GM19452 (cell line): ENCODE data around the gene HOXC6.
A peak's percentile ranks its signal among the peaks of the same experiment; 100 is the strongest.
"Not testable (repeated sequence)": the region's sequence is repeated elsewhere in the genome, so short reads cannot be mapped to it uniquely, and the experiment has no call there.

Experiments used
- ATAC-seq: cut with Tn5 transposase; IDR thresholded peaks from one replicate; pipeline ENCODE4 v1.9.1; 2021; ENCODE audit not compliant: unreplicated experiment

Gene HOXC6

GRCh38 chr12:54052438-54053002 lies 24.3 kb downstream of the HOXC6 start:
- ATAC-seq: no peak

GRCh38 chr12:54053003-54053750 lies 24.9 kb downstream of the HOXC6 start:
- ATAC-seq: peak; percentile 74

GRCh38 chr12:54053751-54054741 lies 25.8 kb downstream of the HOXC6 start, which contains the start of gene HOXC4:
Gene HOXC4, plus strand, starts transcription at chr12:54053835. Its CDS starts 88 bp downstream, at chr12:54053923.
- no peak for ATAC-seq

GRCh38 chr12:54054742-54055194 lies 26.5 kb downstream of the HOXC6 start:
- ATAC-seq: no peak

GRCh38 chr12:54055552-54055951 lies 27.3 kb downstream of the HOXC6 start:
- no peak for ATAC-seq

- no peak for ATAC-seq
These were observed 27.9 kb downstream of the HOXC6 start for GRCh38 chr12:54056110-54056509.

GRCh38 chr12:54058128-54058768 lies 30.0 kb downstream of the HOXC6 start:
- no peak for ATAC-seq

- no peak for ATAC-seq
These were observed 31.4 kb downstream of the HOXC6 start for GRCh38 chr12:54059668-54060067.

- ATAC-seq: no peak
These were observed 32.1 kb downstream of the HOXC6 start for GRCh38 chr12:54060174-54060974.

- ATAC-seq: no peak
These were observed 32.9 kb downstream of the HOXC6 start for GRCh38 chr12:54060975-54061778.

- no peak for ATAC-seq
These were observed 37.4 kb downstream of the HOXC6 start for GRCh38 chr12:54065677-54066076.

- ATAC-seq: no peak
These were observed 38.2 kb downstream of the HOXC6 start for GRCh38 chr12:54066408-54066807.

- no peak for ATAC-seq
These were observed 40.3 kb downstream of the HOXC6 start for GRCh38 chr12:54068418-54069070.

- ATAC-seq: no peak
These were observed 43.7 kb downstream of the HOXC6 start for GRCh38 chr12:54071942-54072341.

- ATAC-seq: no peak
These were observed 46.1 kb downstream of the HOXC6 start for GRCh38 chr12:54074308-54074707.

- no peak for ATAC-seq
These were observed 47.2 kb downstream of the HOXC6 start for GRCh38 chr12:54075409-54075808.

- ATAC-seq: no peak
These were observed 47.7 kb downstream of the HOXC6 start for GRCh38 chr12:54075974-54076373.

- ATAC-seq: not testable (repeated sequence)
These were observed 49.6 kb downstream of the HOXC6 start for GRCh38 chr12:54077843-54078242.

- not testable (repeated sequence) for ATAC-seq
These were observed 50.9 kb downstream of the HOXC6 start for GRCh38 chr12:54079115-54079514.
